ENCODE results near the gene SSRP1. TPM values are rescaled to one million over a fixed set of nuclear protein-coding genes. Genes with fewer than 3 reads are reported as not detected.

SSRP1 gene
- total and polyA plus RNA-seq, 2 of the 13 experiments (the other 11 are each of a cell fraction or from before 2014, with no cell fraction given), result 93.6 to 129 TPM

DNA sequence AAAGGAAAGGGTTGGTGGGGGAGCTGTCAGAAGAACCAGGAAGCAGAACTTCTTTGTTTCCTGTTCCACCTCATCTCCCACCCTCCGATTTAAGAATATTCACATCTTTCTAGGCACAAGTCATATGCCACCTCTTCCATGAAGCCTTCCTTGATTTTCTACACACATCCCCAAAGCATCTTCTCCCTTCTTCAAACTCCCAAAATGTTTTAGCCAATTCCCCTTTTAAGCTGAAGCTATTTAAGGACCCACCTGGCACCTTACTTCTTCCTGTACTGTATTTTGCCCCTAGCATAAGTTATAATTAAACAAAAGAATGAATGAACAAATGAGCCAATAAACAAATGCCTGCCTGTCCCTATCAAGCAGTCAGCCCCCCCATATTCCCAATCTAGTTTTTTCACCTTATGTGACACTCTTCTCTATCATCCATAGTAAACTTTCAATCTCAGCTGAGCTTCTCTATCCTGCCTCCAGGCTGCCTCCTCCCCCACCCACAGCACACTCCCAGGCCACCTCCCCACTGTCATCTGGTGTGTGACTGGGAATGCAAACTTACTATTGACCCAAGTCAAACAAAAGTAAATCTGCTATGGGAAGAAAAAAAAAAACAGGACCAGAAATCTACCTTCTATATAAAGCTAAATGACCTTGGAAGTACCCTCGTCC is 14.8 kb downstream of the SSRP1 start (continued):
- TF ChIP-seq, protein P1, sequence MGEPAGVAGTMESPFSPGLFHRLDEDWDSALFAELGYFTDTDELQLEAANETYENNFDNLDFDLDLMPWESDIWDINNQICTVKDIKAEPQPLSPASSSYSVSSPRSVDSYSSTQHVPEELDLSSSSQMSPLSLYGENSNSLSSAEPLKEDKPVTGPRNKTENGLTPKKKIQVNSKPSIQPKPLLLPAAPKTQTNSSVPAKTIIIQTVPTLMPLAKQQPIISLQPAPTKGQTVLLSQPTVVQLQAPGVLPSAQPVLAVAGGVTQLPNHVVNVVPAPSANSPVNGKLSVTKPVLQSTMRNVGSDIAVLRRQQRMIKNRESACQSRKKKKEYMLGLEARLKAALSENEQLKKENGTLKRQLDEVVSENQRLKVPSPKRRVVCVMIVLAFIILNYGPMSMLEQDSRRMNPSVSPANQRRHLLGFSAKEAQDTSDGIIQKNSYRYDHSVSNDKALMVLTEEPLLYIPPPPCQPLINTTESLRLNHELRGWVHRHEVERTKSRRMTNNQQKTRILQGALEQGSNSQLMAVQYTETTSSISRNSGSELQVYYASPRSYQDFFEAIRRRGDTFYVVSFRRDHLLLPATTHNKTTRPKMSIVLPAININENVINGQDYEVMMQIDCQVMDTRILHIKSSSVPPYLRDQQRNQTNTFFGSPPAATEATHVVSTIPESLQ (CRISPR knock-in tag; conservative IDR thresholded peaks at IDR 0.05), result no peak
- TF ChIP-seq, protein P2, sequence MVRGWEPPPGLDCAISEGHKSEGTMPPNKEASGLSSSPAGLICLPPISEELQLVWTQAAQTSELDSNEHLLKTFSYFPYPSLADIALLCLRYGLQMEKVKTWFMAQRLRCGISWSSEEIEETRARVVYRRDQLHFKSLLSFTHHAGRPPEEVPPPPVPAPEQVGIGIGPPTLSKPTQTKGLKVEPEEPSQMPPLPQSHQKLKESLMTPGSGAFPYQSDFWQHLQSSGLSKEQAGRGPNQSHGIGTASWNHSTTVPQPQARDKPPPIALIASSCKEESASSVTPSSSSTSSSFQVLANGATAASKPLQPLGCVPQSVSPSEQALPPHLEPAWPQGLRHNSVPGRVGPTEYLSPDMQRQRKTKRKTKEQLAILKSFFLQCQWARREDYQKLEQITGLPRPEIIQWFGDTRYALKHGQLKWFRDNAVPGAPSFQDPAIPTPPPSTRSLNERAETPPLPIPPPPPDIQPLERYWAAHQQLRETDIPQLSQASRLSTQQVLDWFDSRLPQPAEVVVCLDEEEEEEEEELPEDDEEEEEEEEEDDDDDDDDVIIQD (CRISPR knock-in tag; IDR thresholded peaks at IDR 0.05; ENCODE audit: low read depth), result 0 out of 2 replicates have a peak, but pooled peaks have one; percentile 20
- TF ChIP-seq, protein P3, sequence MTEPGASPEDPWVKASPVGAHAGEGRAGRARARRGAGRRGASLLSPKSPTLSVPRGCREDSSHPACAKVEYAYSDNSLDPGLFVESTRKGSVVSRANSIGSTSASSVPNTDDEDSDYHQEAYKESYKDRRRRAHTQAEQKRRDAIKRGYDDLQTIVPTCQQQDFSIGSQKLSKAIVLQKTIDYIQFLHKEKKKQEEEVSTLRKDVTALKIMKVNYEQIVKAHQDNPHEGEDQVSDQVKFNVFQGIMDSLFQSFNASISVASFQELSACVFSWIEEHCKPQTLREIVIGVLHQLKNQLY (CRISPR knock-in tag; IDR thresholded peaks at IDR 0.05), result no peak
- TF ChIP-seq ZNF180 (CRISPR knock-in tag; IDR thresholded peaks at IDR 0.05; ENCODE audit: borderline replicate concordance, low read depth) (no peak), DPF2 (CRISPR knock-in tag; IDR thresholded peaks at IDR 0.05; ENCODE audit: borderline replicate concordance, low read depth) (no peak), ISX (CRISPR knock-in tag; conservative IDR thresholded peaks at IDR 0.05) (no peak), RXRB (CRISPR knock-in tag; IDR thresholded peaks at IDR 0.05; ENCODE audit: borderline replicate concordance) (no peak), GPN1 (CRISPR knock-in tag; IDR thresholded peaks at IDR 0.05; ENCODE audit: borderline replicate concordance) (no peak), ZZZ3 (CRISPR knock-in tag; IDR thresholded peaks at IDR 0.05; ENCODE audit: borderline replicate concordance) (no peak), ZNF234 (CRISPR knock-in tag; conservative IDR thresholded peaks at IDR 0.05) (no peak), BHLHE40 (IDR thresholded peaks at IDR 0.05; ENCODE audit: low read length) (no peak), ZNF224 (CRISPR knock-in tag; IDR thresholded peaks at IDR 0.05) (no peak), PAXIP1 (CRISPR knock-in tag; conservative IDR thresholded peaks at IDR 0.05) (peak; percentile 49), SKIL (CRISPR knock-in tag; IDR thresholded peaks at IDR 0.05; ENCODE audit: borderline replicate concordance) (no peak)
- TF ChIP-seq, protein P4, sequence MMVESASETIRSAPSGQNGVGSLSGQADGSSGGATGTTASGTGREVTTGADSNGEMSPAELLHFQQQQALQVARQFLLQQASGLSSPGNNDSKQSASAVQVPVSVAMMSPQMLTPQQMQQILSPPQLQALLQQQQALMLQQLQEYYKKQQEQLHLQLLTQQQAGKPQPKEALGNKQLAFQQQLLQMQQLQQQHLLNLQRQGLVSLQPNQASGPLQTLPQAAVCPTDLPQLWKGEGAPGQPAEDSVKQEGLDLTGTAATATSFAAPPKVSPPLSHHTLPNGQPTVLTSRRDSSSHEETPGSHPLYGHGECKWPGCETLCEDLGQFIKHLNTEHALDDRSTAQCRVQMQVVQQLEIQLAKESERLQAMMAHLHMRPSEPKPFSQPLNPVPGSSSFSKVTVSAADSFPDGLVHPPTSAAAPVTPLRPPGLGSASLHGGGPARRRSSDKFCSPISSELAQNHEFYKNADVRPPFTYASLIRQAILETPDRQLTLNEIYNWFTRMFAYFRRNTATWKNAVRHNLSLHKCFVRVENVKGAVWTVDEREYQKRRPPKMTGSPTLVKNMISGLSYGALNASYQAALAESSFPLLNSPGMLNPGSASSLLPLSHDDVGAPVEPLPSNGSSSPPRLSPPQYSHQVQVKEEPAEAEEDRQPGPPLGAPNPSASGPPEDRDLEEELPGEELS (CRISPR knock-in tag; IDR thresholded peaks at IDR 0.05), result 0 out of 2 replicates have a peak, but pooled peaks have one; percentile 19

All from HepG2 (cell line).